Adrenal gland (tissue), 12 donors: ENCODE data around the gene NFKB2. TPM values are rescaled to one million over a fixed set of nuclear protein-coding genes. Genes with fewer than 3 reads are reported as not detected.

ENCODE experiments used
- DNase-seq, 7 donors: peaks; one replicate each; pipeline ENCODE4 v3.0.0-alpha.2; 2019 to 2020
- H3K27ac ChIP-seq, 5 donors: fragments of 200-600 bp; sonication (generic) in 4 of 5; 1 replicate in 3 of 5; 2 replicates in 2 of 5; pipeline versions ENCODE4 v1.5.1 to v1.8.0; 2016 to 2020; ENCODE audit warnings: mild to moderate bottlenecking in 1 of 5
- H3K27me3 ChIP-seq: fragments of 200-600 bp; 2 replicates; pipeline ENCODE4 v1.8.0; 2021
- H3K36me3 ChIP-seq, 2 donors: fragments of 200-600 bp; replicated peaks in 1 of 2; 1 replicate in 1 of 2; 2 replicates in 1 of 2; pipeline versions ENCODE4 v1.5.1 to v1.8.0; 2018 to 2022
- H3K4me1 ChIP-seq, 2 donors: fragments of 200-600 bp; replicated peaks in 1 of 2; 1 replicate in 1 of 2; 2 replicates in 1 of 2; pipeline versions ENCODE4 v1.5.1 to v1.8.0; 2018 to 2021
- H3K4me3 ChIP-seq, 4 donors: fragments of 200-600 bp; sonication (generic) in 3 of 4; one replicate each; pipeline ENCODE4 v1.5.1; 2016 to 2018
- H3K9me3 ChIP-seq, 3 donors: fragments of 200-600 bp; sonication (generic) in 1 of 3; replicated peaks in 1 of 3; 1 replicate in 2 of 3; 2 replicates in 1 of 3; pipeline versions ENCODE4 v1.5.1 to v1.8.0; 2016 to 2021
- POLR2A ChIP-seq, 2 donors: fragments of 450-650 bp; IDR thresholded peaks; one replicate each; pipeline ENCODE4 v1.6.1; 2017; ENCODE audit warnings: antibody characterized with exemption in 2 of 2, mild to moderate bottlenecking in 2 of 2, moderate library complexity in 1 of 2
- WGBS, 4 donors: extraction: QIAGEN DNeasy Blood & Tissue Kit in 2 of 4; methylation state at CpG; one replicate each; pipeline versions ENCODE4 v1.1.5 to v1.1.7; 2013 to 2017; 5-methylcytosine and 5-hydroxymethylcytosine counted together
- intact Hi-C, 2 donors: fragments of 100-400 bp; cut with DNase I; formaldehyde crosslinking; loops; one replicate each; pipeline versions ENCODE4 v1.14.1 to v1.15.0; 2022 to 2023
- polyA plus RNA-seq, 3 donors: library from polyadenylated mRNA; stranded (reverse); fragments of 200-250 nt in 2 of 3; fragments of 350-450 nt in 1 of 3; fragmentation: Illumina TruSeq in 1 of 3; extraction: RNeasy Lipid Tissue Mini Kit (QIAGEN cat#74804) in 1 of 3; gene quantifications; one replicate each; pipeline ENCODE4 v1.2.3, GENCODE V29; 2013 to 2014
- total RNA-seq, 9 donors: library from RNA; depleted of rRNA in 4 of 9; stranded (reverse); fragments of >200 nt in 4 of 9; fragments of 120-200 nt in 1 of 9; fragmentation: NEBNext Ultra II Directional in 1 of 9; extraction: Animal tissue kit (Norgen Biotek cat#: 25700) in 1 of 9; gene quantifications; one replicate each; pipeline versions ENCODE4 v1.1.0 to v1.2.4, GENCODE V29; 2013 to 2023
- TF ChIP-seq, protein P1 (sequence below), 6 experiments: fragments of 450-650 bp in 4 of 6; fragments of 200-600 bp in 2 of 6; sonication (generic) in 1 of 6; IDR thresholded peaks; 1 replicate in 5 of 6; 2 replicates in 1 of 6; pipeline versions ENCODE4 v1.5.1 to v1.8.0; 2016 to 2021; ENCODE audit warnings: antibody characterized with exemption in 6 of 6, mild to moderate bottlenecking in 2 of 6, moderate library complexity in 1 of 6
- donor health status: healthy with polysubstance abuse.
- donor health status: Bipolar disorder and iron deficiency.
- donor health status: DM: yes; HTN: yes; CAD: no.
- donor health status: DM: no; HTN: no; CAD: no.
- donor health status: DM: no; HTN: no; CAD: no.
- donor health status: DM: yes; HTN: yes; CAD: no.

NFKB2 gene
- total and polyA plus RNA-seq, 12 donors: 14.3 to 92.6 (median 29.6) TPM

DNA sequence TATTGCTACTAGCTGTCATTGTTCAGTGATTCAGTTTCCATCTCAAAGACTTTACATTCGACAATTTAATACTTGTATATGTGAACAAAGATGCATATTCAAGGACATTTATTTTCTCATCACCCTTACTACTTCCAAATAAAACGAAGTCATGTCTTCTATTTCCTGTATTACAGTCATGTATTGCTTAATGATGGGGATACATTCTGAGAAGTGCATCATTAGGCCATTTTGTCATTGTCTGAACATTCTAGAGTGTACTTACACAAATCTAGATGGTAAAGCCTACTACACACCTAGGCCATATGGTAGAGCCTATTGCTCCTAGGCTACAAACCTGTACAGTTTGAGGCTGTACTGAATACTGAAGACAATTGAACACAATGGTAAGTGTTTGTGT is 49.3 kb downstream of the NFKB2 start:
- TF ChIP-seq, protein P1, sequence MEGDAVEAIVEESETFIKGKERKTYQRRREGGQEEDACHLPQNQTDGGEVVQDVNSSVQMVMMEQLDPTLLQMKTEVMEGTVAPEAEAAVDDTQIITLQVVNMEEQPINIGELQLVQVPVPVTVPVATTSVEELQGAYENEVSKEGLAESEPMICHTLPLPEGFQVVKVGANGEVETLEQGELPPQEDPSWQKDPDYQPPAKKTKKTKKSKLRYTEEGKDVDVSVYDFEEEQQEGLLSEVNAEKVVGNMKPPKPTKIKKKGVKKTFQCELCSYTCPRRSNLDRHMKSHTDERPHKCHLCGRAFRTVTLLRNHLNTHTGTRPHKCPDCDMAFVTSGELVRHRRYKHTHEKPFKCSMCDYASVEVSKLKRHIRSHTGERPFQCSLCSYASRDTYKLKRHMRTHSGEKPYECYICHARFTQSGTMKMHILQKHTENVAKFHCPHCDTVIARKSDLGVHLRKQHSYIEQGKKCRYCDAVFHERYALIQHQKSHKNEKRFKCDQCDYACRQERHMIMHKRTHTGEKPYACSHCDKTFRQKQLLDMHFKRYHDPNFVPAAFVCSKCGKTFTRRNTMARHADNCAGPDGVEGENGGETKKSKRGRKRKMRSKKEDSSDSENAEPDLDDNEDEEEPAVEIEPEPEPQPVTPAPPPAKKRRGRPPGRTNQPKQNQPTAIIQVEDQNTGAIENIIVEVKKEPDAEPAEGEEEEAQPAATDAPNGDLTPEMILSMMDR (IDR thresholded peaks at IDR 0.05): no peak
- no peak for TF ChIP-seq POLR2A (IDR thresholded peaks at IDR 0.05)
- no peak for DNase-seq
- no peak overlapping the region for H3K4me3 ChIP-seq
- H3K9me3 ChIP-seq: no peaks in the 10 kb centered on the region
- H3K27ac ChIP-seq: no peak overlapping the region
- H3K4me1 ChIP-seq: peaks cover 0 to 6% of the 10 kb centered on the region in 2 donors
- 51 to 66% (median 55%) methylated on average over 2 of the region's 2 CpGs for WGBS, 4 donors
- H3K27me3 ChIP-seq: no peaks in the 10 kb centered on the region
- no peaks in the 10 kb centered on the region for H3K36me3 ChIP-seq
- intact Hi-C loops: no loop called here

DNA sequence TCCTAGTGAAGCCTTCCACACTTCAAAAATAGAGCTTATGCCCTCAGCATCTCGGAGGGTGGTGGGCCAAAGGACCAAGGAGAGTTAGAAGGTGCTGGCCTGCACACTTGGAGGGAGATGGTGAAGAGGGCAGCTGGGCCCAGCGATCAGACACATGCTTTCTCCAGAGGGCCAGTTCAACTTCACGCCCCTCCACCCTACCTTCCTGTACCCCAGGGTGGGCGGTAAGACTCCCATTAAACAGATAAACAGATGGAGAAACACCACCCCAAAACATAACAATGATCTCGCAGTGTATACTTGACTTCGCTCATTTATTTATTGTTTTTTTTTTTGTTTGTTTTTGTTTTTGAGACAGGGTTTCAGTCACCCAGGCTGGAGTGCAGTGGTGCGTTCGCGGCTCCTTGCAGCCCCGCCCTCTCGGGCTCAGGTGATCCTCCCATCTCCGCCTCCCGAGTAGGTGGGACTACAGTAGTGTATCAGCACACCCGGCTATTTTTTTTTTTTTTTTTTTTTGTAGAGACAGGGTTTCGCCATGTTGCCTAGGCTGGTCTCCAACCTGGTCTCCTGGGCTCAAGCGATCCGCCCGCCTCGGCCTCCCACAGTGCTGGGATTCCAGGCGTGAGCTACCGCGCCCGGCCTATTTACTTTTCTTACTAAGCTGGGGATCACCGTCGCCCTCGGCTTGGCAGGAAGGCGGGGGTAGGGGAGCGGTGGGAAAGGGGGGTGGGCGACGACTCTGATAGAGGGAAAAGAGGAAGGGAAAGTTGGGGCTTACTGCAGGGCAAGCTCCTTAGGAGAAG is 54.0 kb downstream of the NFKB2 start:
- no peaks in the 10 kb centered on the region for H3K36me3 ChIP-seq
- no peaks in the 10 kb centered on the region for H3K27me3 ChIP-seq
- intact Hi-C loops: no loop called here
- TF ChIP-seq POLR2A (IDR thresholded peaks at IDR 0.05): no peak
- TF ChIP-seq, protein P1 (IDR thresholded peaks at IDR 0.05): no peak
- H3K4me1 ChIP-seq: peaks cover 4 to 29% of the 10 kb centered on the region in 2 donors
- H3K9me3 ChIP-seq: no peaks in the 10 kb centered on the region
- WGBS, 4 donors: 6 to 8% (median 7%) methylated on average over 29 to 30 of the region's 30 CpGs
- H3K27ac ChIP-seq: peak overlapping the region in 4 of 5 donors; percentile 80 to 96 (median 85)
- DNase-seq: peak; percentile 77 to 92 (median 87)
- H3K4me3 ChIP-seq: peak overlapping the region; percentile 46 to 96 (median 76)

DNA sequence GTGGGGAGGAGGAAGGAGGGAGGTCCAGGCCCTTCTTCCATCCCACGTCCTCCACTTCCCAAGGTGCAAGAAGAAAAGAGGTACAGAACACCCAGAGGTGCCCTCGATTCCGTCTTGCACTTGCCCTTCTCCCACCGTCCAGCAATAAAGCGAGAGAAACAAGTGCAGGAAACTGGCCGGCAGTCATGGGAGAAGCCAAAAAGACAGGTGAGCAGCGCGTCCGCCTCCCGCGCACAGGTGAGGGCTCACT is 54.5 kb downstream of the NFKB2 start:
- intact Hi-C loops: no loop called here
- TF ChIP-seq, protein P1 (IDR thresholded peaks at IDR 0.05): no peak
- TF ChIP-seq POLR2A (IDR thresholded peaks at IDR 0.05): no peak
- peak overlapping the region; percentile 46 to 96 (median 76) for H3K4me3 ChIP-seq
- H3K27ac ChIP-seq: peak overlapping the region in 4 of 5 donors; percentile 80 to 96 (median 85)
- 0 to 1% (median 0%) methylated on average over 5 to 11 of the region's 11 CpGs for WGBS, 4 donors
- no peaks in the 10 kb centered on the region for H3K36me3 ChIP-seq
- no peaks in the 10 kb centered on the region for H3K9me3 ChIP-seq
- peaks cover 4 to 29% of the 10 kb centered on the region in 2 donors for H3K4me1 ChIP-seq
- DNase-seq: no peak
- no peaks in the 10 kb centered on the region for H3K27me3 ChIP-seq

DNA sequence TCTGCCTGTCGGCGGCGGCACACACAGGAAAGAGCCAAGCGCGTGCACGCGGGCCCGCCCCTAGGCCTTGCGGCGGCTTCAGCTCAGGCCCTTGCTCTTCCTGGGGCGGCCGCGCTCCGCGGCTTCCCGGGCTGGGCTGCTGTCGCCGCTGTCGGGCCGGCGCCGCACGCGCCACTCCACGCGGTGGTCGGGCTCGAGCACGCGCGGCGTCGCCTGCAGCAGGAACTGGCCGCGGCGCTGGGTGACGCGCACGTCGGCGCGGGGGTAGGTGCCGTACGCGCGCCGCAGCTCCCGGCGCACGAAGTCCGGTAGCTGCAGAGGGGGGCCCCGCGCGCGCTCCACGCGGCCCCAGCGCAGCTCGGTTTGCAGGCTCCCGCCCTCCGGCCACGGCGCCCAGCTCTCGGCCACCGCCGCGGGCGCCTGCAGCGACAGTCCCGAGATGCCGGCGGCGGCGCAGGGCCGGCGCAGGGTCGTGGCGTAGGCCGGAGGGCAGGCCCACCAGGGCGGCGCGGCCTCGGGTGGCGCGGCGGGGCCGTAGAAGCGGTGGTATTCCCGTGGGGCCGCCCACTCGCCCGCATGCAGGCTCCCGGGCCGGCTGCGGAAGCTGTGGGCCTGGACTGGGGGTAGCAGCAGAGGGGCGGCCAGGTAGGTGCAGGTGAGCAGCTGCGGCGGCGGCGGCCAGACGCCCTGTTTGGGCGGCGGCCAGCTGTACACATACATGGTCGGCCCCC is 55.0 kb downstream of the NFKB2 start:
- intact Hi-C loops: no loop called here
- WGBS, 4 donors: 0 to 1% (median 0%) methylated on average over 2 to 104 of the region's 104 CpGs
- H3K4me3 ChIP-seq: peak overlapping the region; percentile 46 to 96 (median 76)
- H3K4me1 ChIP-seq: peaks cover 4 to 29% of the 10 kb centered on the region in 2 donors
- no peaks in the 10 kb centered on the region for H3K9me3 ChIP-seq
- no peaks in the 10 kb centered on the region for H3K27me3 ChIP-seq
- H3K36me3 ChIP-seq: no peaks in the 10 kb centered on the region
- DNase-seq: peak; percentile 75 to 89 (median 82)
- H3K27ac ChIP-seq: peak overlapping the region; percentile 30 to 96 (median 83)
- peak; percentile 41 to 76 for TF ChIP-seq POLR2A (IDR thresholded peaks at IDR 0.05)
- TF ChIP-seq, protein P1 (IDR thresholded peaks at IDR 0.05): no peak
